CD8-positive, alpha-beta memory T cell (primary cell): Measurements from ENCODE around the gene SUN2. TPM values are rescaled to one million over a fixed set of nuclear protein-coding genes. Genes with fewer than 3 reads are reported as not detected.

ENCODE experiments used
- CTCF ChIA-PET: fragments of 350-600 bp; sonication (Branson Sonifier 250); formaldehyde crosslinking; loops from one replicate; lab custom pipeline; 2021; ENCODE audit warnings: antibody characterized with exemption; lab: Charles Lee
- POLR2A ChIA-PET: fragments of 350-600 bp; sonication (Branson Sonifier 250); formaldehyde crosslinking; loops from one replicate; lab custom pipeline; 2021; ENCODE audit warnings: antibody characterized with exemption; lab: Charles Lee
- DNase-seq, 5 donors: peaks; one replicate each; pipeline versions ENCODE4 v3.0.0 to v3.0.0-alpha.2; 2020 to 2022; ENCODE audit warnings: mixed read lengths in 1 of 5
- H3K27ac ChIP-seq: one replicate; pipeline ENCODE4 v1.7.0; 2013; ENCODE audit warnings: low read depth, mild to moderate bottlenecking, low read length, moderate library complexity
- H3K27me3 ChIP-seq: 2 replicates; pipeline ENCODE4 v1.7.0; 2013; ENCODE audit warnings: low read length, mild to moderate bottlenecking; ENCODE audit not compliant: insufficient read depth, poor library complexity, severe bottlenecking
- H3K36me3 ChIP-seq: 2 replicates; pipeline ENCODE4 v1.7.0; 2013; ENCODE audit warnings: mild to moderate bottlenecking, low read length, moderate library complexity; ENCODE audit not compliant: insufficient read depth
- H3K4me1 ChIP-seq: 2 replicates; pipeline ENCODE4 v1.7.0; 2013; ENCODE audit warnings: mild to moderate bottlenecking, low read length, moderate library complexity; ENCODE audit not compliant: insufficient read depth
- H3K4me3 ChIP-seq: 2 replicates; pipeline ENCODE4 v1.7.0; 2013; ENCODE audit warnings: mild to moderate bottlenecking, low read length
- H3K9me3 ChIP-seq: 2 replicates; pipeline ENCODE4 v1.7.0; 2013; ENCODE audit warnings: mild to moderate bottlenecking, low read length
- H3K27ac Mint-ChIP-seq, 8 donors: one replicate each; pipeline ENCODE4 v1.8.0; 2020 to 2021; ENCODE audit warnings: mixed read lengths in 8 of 8, mild to moderate bottlenecking in 6 of 8, inconsistent platforms in 3 of 8, moderate library complexity in 3 of 8
- H3K27me3 Mint-ChIP-seq, 2 donors: one replicate each; pipeline ENCODE4 v1.8.0; 2020 to 2021; ENCODE audit warnings: mixed read lengths in 2 of 2, mild to moderate bottlenecking in 1 of 2, moderate library complexity in 1 of 2
- H3K36me3 Mint-ChIP-seq, 3 donors: one replicate each; pipeline ENCODE4 v1.8.0; 2020 to 2021; ENCODE audit warnings: mixed read lengths in 3 of 3, inconsistent platforms in 1 of 3, mild to moderate bottlenecking in 1 of 3
- H3K4me1 Mint-ChIP-seq, 3 donors: one replicate each; pipeline ENCODE4 v1.8.0; 2020 to 2021; ENCODE audit warnings: mixed read lengths in 3 of 3, inconsistent platforms in 1 of 3, mild to moderate bottlenecking in 1 of 3
- H3K4me3 Mint-ChIP-seq, 7 donors: one replicate each; pipeline ENCODE4 v1.8.0; 2020 to 2021; ENCODE audit warnings: mixed read lengths in 7 of 7, mild to moderate bottlenecking in 6 of 7, moderate library complexity in 4 of 7, inconsistent platforms in 2 of 7
- H3K9me3 Mint-ChIP-seq, 5 donors: one replicate each; pipeline ENCODE4 v1.8.0; 2020 to 2022; ENCODE audit warnings: mixed read lengths in 5 of 5, mild to moderate bottlenecking in 3 of 5, moderate library complexity in 2 of 5, inconsistent platforms in 1 of 5
- polyA plus RNA-seq: library from polyadenylated mRNA; unstranded; fragments of 300-500 nt; fragmentation: Illumina TruSeq; gene quantifications from one replicate; pipeline ENCODE4 v1.2.3, GENCODE V29; 2021
- total RNA-seq, 2 experiments: library from RNA; stranded (reverse); gene quantifications; one replicate each; pipeline ENCODE4 v1.2.3, GENCODE V29; 2021

The SUN2 gene
- total and polyA plus RNA-seq, 3 experiments from 2014 or later: 168 to 753 (median 185) TPM

GRCh38 chr22:38733329-38733723, 22.5 kb downstream of the SUN2 start:
- Mint-ChIP-seq H3K9me3 (no peaks in the 10 kb centered on the region), H3K36me3 (peaks cover 5 to 95% (median 15%) of the 10 kb centered on the region in 3 donors), H3K4me3 (peak overlapping the region in 3 of 7 donors; percentile 27 to 80 (median 37)), H3K27me3 (peaks cover 0 to 9% of the 10 kb centered on the region in 2 donors), H3K4me1 (peaks cover 37 to 80% (median 43%) of the 10 kb centered on the region in 3 donors), H3K27ac (peak overlapping the region; percentile 48 to 91 (median 87))
- Histone ChIP-seq H3K27me3 (no peaks in the 10 kb centered on the region), H3K4me1 (peaks cover 20% of the 10 kb centered on the region), H3K36me3 (peaks cover 57% of the 10 kb centered on the region), H3K27ac (no peak overlapping the region), H3K9me3 (no peaks in the 10 kb centered on the region), H3K4me3 (no peak overlapping the region)
- peak; percentile 28 to 75 (median 43) for DNase-seq
- ChIA-PET CTCF (interaction anchor here (1.2 to 7.6 kb wide), 9 partner anchors 10 to 136 kb away, joined by 5 to 83 read pairs (median 13); partner anchors contain the start of gene SUN2), POLR2A (interaction anchor here (0.5 to 13.9 kb wide), 10 partner anchors 8 to 270 kb away, joined by 3 to 275 read pairs (median 13); partner anchors contain the start of genes GTPBP1 and SUN2)

GRCh38 chr22:38732251-38732815, 23.5 kb downstream of the SUN2 start:
- Mint-ChIP-seq H3K9me3 (no peaks in the 10 kb centered on the region), H3K27ac (peak overlapping the region in 6 of 8 donors; percentile 11 to 89 (median 50)), H3K4me1 (peaks cover 33 to 71% (median 34%) of the 10 kb centered on the region in 3 donors), H3K4me3 (peak overlapping the region in 2 of 7 donors; percentile 40 to 78), H3K27me3 (peaks cover 0 to 9% of the 10 kb centered on the region in 2 donors), H3K36me3 (peaks cover 4 to 94% (median 14%) of the 10 kb centered on the region in 3 donors)
- Histone ChIP-seq H3K27ac (no peak overlapping the region), H3K4me1 (peaks cover 10% of the 10 kb centered on the region), H3K36me3 (peaks cover 57% of the 10 kb centered on the region), H3K4me3 (no peak overlapping the region), H3K27me3 (no peaks in the 10 kb centered on the region), H3K9me3 (no peaks in the 10 kb centered on the region)
- DNase-seq: no peak
- ChIA-PET CTCF (interaction anchor here (1.1 to 7.6 kb wide), 8 partner anchors 9 to 111 kb away, joined by 3 to 83 read pairs (median 22); partner anchors contain the start of genes SUN2 and TOMM22), POLR2A (interaction anchor here (0.5 to 13.9 kb wide), 8 partner anchors 8 to 393 kb away, joined by 3 to 275 read pairs (median 6); partner anchors contain the start of genes GTPBP1, SUN2 and TOMM22)

DNA sequence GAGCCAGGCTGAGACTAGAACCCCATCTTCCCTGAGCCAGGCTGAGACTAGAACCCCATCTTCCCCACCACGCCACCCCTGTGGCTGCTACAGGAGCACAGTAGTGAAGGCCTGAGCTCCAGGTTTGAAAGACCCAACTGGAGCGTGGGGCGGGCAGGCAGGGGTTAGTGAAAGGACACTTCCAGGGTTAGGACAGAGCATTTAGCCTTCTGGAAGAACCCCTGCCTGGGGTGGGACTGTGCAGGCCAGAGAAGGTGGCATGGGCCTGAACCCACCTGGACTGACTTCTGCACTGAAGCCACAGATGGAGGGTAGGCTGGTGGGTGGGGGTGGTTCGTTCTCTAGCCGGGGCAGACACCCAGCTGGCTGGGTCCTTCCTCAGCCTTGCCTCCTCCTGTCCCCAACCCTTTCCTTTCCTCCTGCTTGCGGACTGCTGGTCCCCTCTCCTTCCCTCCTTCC, 24.1 kb downstream of the SUN2 start:
- peak overlapping the region in 7 of 8 donors; percentile 2 to 88 (median 73) for H3K27ac Mint-ChIP-seq

DNA sequence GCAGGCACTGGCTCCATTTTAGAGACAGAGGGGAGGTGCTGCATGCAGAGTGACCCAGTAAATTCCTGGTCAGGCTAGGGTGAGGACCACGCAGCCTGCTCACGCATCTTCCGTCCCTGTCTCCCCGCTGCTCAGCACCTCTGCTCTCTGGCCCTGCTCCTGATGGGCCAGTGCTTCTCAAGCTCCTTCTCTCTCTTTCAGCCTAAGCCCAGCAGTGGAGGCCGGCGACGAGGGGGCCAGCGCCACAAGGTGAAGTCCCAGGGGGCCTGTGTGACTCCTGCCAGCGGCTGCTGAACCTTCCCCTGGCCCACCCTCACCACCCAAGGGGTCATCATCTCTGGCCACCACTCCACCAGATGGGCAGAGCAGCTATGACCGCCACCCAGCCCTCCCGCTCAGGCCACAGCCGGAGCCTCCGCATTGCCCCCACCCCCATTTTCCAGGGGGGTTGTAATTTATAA, 25.4 kb downstream of the SUN2 start:
- Histone ChIP-seq H3K9me3 (no peaks in the 10 kb centered on the region), H3K4me3 (no peak overlapping the region), H3K36me3 (peaks cover 58% of the 10 kb centered on the region), H3K27ac (no peak overlapping the region), H3K27me3 (no peaks in the 10 kb centered on the region), H3K4me1 (peaks cover under 1% of the 10 kb centered on the region)
- H3K27ac Mint-ChIP-seq: peak overlapping the region in 7 of 8 donors; percentile 30 to 88 (median 73)
- peaks cover 0 to 9% of the 10 kb centered on the region in 2 donors for H3K27me3 Mint-ChIP-seq
- peaks cover 26 to 53% (median 26%) of the 10 kb centered on the region in 3 donors for H3K4me1 Mint-ChIP-seq
- H3K9me3 Mint-ChIP-seq: no peaks in the 10 kb centered on the region
- peaks cover 0 to 94% (median 11%) of the 10 kb centered on the region in 3 donors for H3K36me3 Mint-ChIP-seq
- peak overlapping the region in 3 of 7 donors; percentile 12 to 56 (median 41) for H3K4me3 Mint-ChIP-seq
- no peak for DNase-seq
- ChIA-PET CTCF (interaction anchor here (1.5 to 7.6 kb wide), 3 partner anchors 20 to 49 kb away, joined by 4 to 83 read pairs (median 78); partner anchors contain the start of gene TOMM22), POLR2A (interaction anchor here (1.2 to 13.9 kb wide), 2 partner anchors 21 to 25 kb away, joined by 4 to 275 read pairs; partner anchors contain the start of genes GTPBP1 and SUN2)

More for the DNA sequence above, 24.1 kb downstream of the SUN2 start:
- ChIA-PET CTCF (interaction anchor here (1.1 to 7.6 kb wide), 8 partner anchors 8 to 111 kb away, joined by 3 to 83 read pairs (median 22); partner anchors contain the start of genes GTPBP1, SUN2 and TOMM22), POLR2A (interaction anchor here (0.5 to 13.9 kb wide), 9 partner anchors 8 to 394 kb away, joined by 3 to 275 read pairs (median 4); partner anchors contain the start of genes GTPBP1, SUN2 and TOMM22)
- H3K36me3 ChIP-seq: peaks cover 58% of the 10 kb centered on the region
- Mint-ChIP-seq H3K9me3 (no peaks in the 10 kb centered on the region), H3K4me1 (peaks cover 27 to 65% (median 31%) of the 10 kb centered on the region in 3 donors), H3K4me3 (peak overlapping the region in 1 of 7 donors; percentile 8), H3K36me3 (peaks cover 0 to 94% (median 9%) of the 10 kb centered on the region in 3 donors), H3K27me3 (peaks cover 0 to 9% of the 10 kb centered on the region in 2 donors)
- no peak overlapping the region for H3K4me3 ChIP-seq
- H3K27me3 ChIP-seq: no peaks in the 10 kb centered on the region
- H3K27ac ChIP-seq: no peak overlapping the region
- no peaks in the 10 kb centered on the region for H3K9me3 ChIP-seq
- no peak for DNase-seq
- H3K4me1 ChIP-seq: peaks cover 8% of the 10 kb centered on the region

DNA sequence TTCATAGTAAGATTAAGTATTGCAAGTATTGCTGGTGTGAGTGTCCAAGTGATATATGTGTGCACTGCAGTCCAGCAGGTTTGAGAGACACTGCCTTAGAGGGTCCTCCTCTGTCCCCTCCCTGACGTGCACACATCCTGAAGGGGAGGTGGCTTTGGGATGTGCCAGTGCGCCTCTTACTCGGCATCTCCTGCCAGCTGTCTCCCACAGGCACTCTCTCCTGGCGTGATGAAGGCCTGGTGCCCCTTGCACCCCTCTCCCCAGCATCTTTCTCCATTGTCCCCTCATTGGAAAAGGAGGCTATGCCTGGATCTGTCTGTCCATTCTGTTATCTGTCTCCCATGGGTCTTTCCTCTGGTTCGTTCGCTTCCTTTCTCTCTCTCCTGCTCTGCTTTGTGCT, 25.9 kb downstream of the SUN2 start:
- ChIA-PET CTCF (interaction anchor here (1.5 to 1.6 kb wide), 2 partner anchors 37 to 48 kb away, joined by 4 to 5 read pairs; partner anchors contain the start of gene TOMM22), POLR2A (interaction anchor here (1.2 to 13.9 kb wide), 3 partner anchors 21 to 24 kb away, joined by 4 to 275 read pairs (median 6); partner anchors contain the start of genes GTPBP1 and SUN2)
- H3K27ac Mint-ChIP-seq: peak overlapping the region in 6 of 8 donors; percentile 27 to 88 (median 54)
- no peaks in the 10 kb centered on the region for H3K9me3 Mint-ChIP-seq
- DNase-seq: no peak
- peaks cover 0 to 9% of the 10 kb centered on the region in 2 donors for H3K27me3 Mint-ChIP-seq
- H3K36me3 ChIP-seq: peaks cover 59% of the 10 kb centered on the region
- no peak overlapping the region for H3K27ac ChIP-seq
- H3K4me1 Mint-ChIP-seq: peaks cover 25 to 53% (median 26%) of the 10 kb centered on the region in 3 donors
- no peaks in the 10 kb centered on the region for H3K9me3 ChIP-seq
- peak overlapping the region in 3 of 7 donors; percentile 12 to 56 (median 41) for H3K4me3 Mint-ChIP-seq
- peaks cover 4% of the 10 kb centered on the region for H3K4me1 ChIP-seq
- H3K36me3 Mint-ChIP-seq: peaks cover 0 to 94% (median 16%) of the 10 kb centered on the region in 3 donors
- H3K27me3 ChIP-seq: no peaks in the 10 kb centered on the region
- H3K4me3 ChIP-seq: no peak overlapping the region

GRCh38 chr22:38728871-38729796, 26.7 kb downstream of the SUN2 start:
- no peaks in the 10 kb centered on the region for H3K9me3 ChIP-seq
- Mint-ChIP-seq H3K36me3 (peaks cover 0 to 94% (median 14%) of the 10 kb centered on the region in 3 donors), H3K27me3 (peaks cover 0 to 9% of the 10 kb centered on the region in 2 donors), H3K4me1 (peaks cover 19 to 50% (median 20%) of the 10 kb centered on the region in 3 donors), H3K9me3 (no peaks in the 10 kb centered on the region), H3K4me3 (no peak overlapping the region), H3K27ac (peak overlapping the region in 7 of 8 donors; percentile 24 to 88 (median 66))
- DNase-seq: no peak
- no peak overlapping the region for H3K4me3 ChIP-seq
- H3K4me1 ChIP-seq: peaks cover 4% of the 10 kb centered on the region
- POLR2A ChIA-PET: interaction anchor here (0.6 to 1.6 kb wide), 4 partner anchors 22 to 252 kb away, joined by 3 to 6 read pairs (median 4); no protein-coding TSS in a partner anchor
- H3K27ac ChIP-seq: no peak overlapping the region
- CTCF ChIA-PET: interaction anchor here (1.5 to 1.6 kb wide), 2 partner anchors 37 to 47 kb away, joined by 4 to 5 read pairs; partner anchors contain the start of gene TOMM22
- H3K36me3 ChIP-seq: peaks cover 68% of the 10 kb centered on the region
- no peaks in the 10 kb centered on the region for H3K27me3 ChIP-seq
